K562 (cell line): Measurements from ENCODE around the gene NDUFA7. TPM values are rescaled to one million over a fixed set of nuclear protein-coding genes. Genes with fewer than 3 reads are reported as not detected.

Source experiments
- BCOR ChIP-seq: fragments of 450-650 bp; IDR thresholded peaks from 2 replicates; pipeline ENCODE4 v1.6.1; 2016
- CBX2 ChIP-seq: fragments of 200-600 bp; sonication (generic); IDR thresholded peaks from one replicate; pipeline ENCODE4 v1.6.1; 2012; ENCODE audit warnings: mild to moderate bottlenecking, low read length, inconsistent platforms; ENCODE audit not compliant: insufficient read depth, poor library complexity, severe bottlenecking
- CEBPG ChIP-seq, 3 experiments: fragments of 200-800 bp in 1 of 3; sonication (Bioruptor generic) in 1 of 3; sonication (generic) in 1 of 3; formaldehyde crosslinking in 1 of 3; IDR thresholded peaks in 2 of 3; conservative IDR thresholded peaks in 1 of 3; 2 replicates each; pipeline versions ENCODE4 v1.6.1 to v1.8.0; 2016 to 2022; ENCODE audit warnings: missing compliant biosample characterization in 2 of 3, missing genetic modification characterization in 2 of 3, mild to moderate bottlenecking in 1 of 3, missing genetic modification reagents in 1 of 3
- CHCHD3 ChIP-seq: fragments of 250-450 bp; sonication (Bioruptor Pico); IDR thresholded peaks from 2 replicates; pipeline ENCODE4 v2.1.2; 2022; ENCODE audit warnings: mild to moderate bottlenecking
- ELF2 ChIP-seq: fragments of 250-450 bp; sonication (Bioruptor Pico); IDR thresholded peaks from 2 replicates; pipeline ENCODE4 v1.5.0; 2021; ENCODE audit warnings: mild to moderate bottlenecking
- RBM25 ChIP-seq: fragments of 200-400 bp; formaldehyde crosslinking; IDR thresholded peaks from 2 replicates; pipeline ENCODE4 v1.6.1; 2018; ENCODE audit warnings: low read length, low read depth, moderate library complexity; ENCODE audit not compliant: severe bottlenecking
- RFX5 ChIP-seq: IDR thresholded peaks from 2 replicates; pipeline ENCODE4 v1.6.1; 2011; ENCODE audit warnings: low read depth, mild to moderate bottlenecking, improper control_type of control experiment, low read length
- YBX1 ChIP-seq: fragments of 450-650 bp; IDR thresholded peaks from 2 replicates; pipeline ENCODE4 v1.7.1; 2016; ENCODE audit warnings: mild to moderate bottlenecking
- ZNF232 ChIP-seq: sonication (generic); formaldehyde crosslinking; IDR thresholded peaks from 2 replicates; pipeline ENCODE4 v1.8.0; 2022; ENCODE audit warnings: mild to moderate bottlenecking, missing genetic modification reagents
- ZNF311 ChIP-seq: fragments of 250-450 bp; sonication (Bioruptor Pico); IDR thresholded peaks from 2 replicates; pipeline ENCODE4 v1.4.0; 2020; ENCODE audit warnings: mild to moderate bottlenecking, moderate library complexity
- polyA plus RNA-seq, 8 experiments: library from polyadenylated mRNA; depleted of rRNA in 4 of 8; stranded (reverse) in 5 of 8; unstranded in 3 of 8; fragments of >200 nt; fragmentation: Nextera tagmentation in 2 of 8; fragmentation: Illumina TruSeq in 1 of 8; extraction: Ambion mirVana in 2 of 8; extraction: Trizol in 1 of 8; gene quantifications; 2 replicates each; pipeline versions ENCODE4 v1.2.1 to v1.2.3, GENCODE V29; 2011 to 2014; ENCODE audit warnings: inconsistent platforms in 1 of 8, missing spikeins in 1 of 8
- total RNA-seq, 7 experiments: library from RNA; depleted of rRNA in 6 of 7; stranded (reverse); fragments of >200 nt in 6 of 7; fragmentation: Illumina TruSeq in 2 of 7; extraction: Trizol in 2 of 7; gene quantifications; 2 replicates each; pipeline versions ENCODE4 v1.2.1 to v1.2.3, GENCODE V29; 2011 to 2021; ENCODE audit warnings: low replicate concordance in 1 of 7
- TF ChIP-seq, protein P1 (sequence below): fragments of 450-650 bp; IDR thresholded peaks from 2 replicates; pipeline ENCODE4 v1.6.1; 2016; ENCODE audit warnings: low read depth
- TF ChIP-seq, protein P2 (sequence below): fragments of 150-350 bp; conservative IDR thresholded peaks from 2 replicates; pipeline ENCODE4 v1.6.1; 2014; ENCODE audit warnings: low read length
- TF ChIP-seq, protein P3 (sequence below): sonication (generic); formaldehyde crosslinking; IDR thresholded peaks from 2 replicates; pipeline ENCODE4 v1.8.1; 2022; ENCODE audit warnings: missing genetic modification reagents
- TF ChIP-seq, protein P4 (sequence below): fragments of 450-650 bp; formaldehyde crosslinking; IDR thresholded peaks from 2 replicates; pipeline ENCODE4 v1.4.0; 2020; ENCODE audit warnings: mild to moderate bottlenecking

The NDUFA7 gene
- total and polyA plus RNA-seq, 9 of the 15 experiments (the other 6 are each of a cell fraction or from before 2014, with no cell fraction given) = 70.8 to 348 (median 142) TPM

DNA sequence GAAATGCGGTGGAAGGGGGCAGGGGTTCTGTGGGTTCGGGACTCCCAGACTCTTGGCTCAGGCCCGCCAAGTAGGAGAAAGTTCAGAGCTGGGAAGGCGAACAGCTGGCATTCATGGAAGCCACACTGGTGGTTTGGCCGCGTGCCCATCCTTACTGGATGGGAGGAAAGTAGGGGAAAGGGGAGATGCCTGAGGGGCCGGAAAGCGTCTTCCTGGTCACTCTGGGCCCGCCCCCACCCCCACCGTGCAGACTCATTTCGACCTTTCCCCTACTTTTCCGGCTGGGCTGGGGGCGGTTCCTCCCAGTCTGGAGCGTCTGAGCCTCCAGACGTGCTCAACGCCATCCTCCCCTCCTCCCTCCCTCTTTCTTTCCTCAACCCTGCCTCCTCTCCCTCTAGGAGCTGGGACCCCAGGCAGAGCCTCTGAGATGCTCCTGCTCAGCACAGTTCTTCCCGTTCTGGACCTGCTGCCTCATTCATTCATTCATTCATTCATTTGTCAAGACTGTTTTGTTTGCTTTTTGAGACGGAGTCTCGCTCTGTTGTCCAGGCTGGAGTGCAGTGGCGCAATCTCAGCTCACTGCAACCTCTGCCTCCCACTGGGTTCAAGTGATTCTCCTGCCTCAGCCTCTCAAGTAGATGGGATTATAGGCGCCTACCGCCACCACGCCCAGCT lies 46.3 kb upstream of the NDUFA7 start (continued):
- TF ChIP-seq, protein P1, sequence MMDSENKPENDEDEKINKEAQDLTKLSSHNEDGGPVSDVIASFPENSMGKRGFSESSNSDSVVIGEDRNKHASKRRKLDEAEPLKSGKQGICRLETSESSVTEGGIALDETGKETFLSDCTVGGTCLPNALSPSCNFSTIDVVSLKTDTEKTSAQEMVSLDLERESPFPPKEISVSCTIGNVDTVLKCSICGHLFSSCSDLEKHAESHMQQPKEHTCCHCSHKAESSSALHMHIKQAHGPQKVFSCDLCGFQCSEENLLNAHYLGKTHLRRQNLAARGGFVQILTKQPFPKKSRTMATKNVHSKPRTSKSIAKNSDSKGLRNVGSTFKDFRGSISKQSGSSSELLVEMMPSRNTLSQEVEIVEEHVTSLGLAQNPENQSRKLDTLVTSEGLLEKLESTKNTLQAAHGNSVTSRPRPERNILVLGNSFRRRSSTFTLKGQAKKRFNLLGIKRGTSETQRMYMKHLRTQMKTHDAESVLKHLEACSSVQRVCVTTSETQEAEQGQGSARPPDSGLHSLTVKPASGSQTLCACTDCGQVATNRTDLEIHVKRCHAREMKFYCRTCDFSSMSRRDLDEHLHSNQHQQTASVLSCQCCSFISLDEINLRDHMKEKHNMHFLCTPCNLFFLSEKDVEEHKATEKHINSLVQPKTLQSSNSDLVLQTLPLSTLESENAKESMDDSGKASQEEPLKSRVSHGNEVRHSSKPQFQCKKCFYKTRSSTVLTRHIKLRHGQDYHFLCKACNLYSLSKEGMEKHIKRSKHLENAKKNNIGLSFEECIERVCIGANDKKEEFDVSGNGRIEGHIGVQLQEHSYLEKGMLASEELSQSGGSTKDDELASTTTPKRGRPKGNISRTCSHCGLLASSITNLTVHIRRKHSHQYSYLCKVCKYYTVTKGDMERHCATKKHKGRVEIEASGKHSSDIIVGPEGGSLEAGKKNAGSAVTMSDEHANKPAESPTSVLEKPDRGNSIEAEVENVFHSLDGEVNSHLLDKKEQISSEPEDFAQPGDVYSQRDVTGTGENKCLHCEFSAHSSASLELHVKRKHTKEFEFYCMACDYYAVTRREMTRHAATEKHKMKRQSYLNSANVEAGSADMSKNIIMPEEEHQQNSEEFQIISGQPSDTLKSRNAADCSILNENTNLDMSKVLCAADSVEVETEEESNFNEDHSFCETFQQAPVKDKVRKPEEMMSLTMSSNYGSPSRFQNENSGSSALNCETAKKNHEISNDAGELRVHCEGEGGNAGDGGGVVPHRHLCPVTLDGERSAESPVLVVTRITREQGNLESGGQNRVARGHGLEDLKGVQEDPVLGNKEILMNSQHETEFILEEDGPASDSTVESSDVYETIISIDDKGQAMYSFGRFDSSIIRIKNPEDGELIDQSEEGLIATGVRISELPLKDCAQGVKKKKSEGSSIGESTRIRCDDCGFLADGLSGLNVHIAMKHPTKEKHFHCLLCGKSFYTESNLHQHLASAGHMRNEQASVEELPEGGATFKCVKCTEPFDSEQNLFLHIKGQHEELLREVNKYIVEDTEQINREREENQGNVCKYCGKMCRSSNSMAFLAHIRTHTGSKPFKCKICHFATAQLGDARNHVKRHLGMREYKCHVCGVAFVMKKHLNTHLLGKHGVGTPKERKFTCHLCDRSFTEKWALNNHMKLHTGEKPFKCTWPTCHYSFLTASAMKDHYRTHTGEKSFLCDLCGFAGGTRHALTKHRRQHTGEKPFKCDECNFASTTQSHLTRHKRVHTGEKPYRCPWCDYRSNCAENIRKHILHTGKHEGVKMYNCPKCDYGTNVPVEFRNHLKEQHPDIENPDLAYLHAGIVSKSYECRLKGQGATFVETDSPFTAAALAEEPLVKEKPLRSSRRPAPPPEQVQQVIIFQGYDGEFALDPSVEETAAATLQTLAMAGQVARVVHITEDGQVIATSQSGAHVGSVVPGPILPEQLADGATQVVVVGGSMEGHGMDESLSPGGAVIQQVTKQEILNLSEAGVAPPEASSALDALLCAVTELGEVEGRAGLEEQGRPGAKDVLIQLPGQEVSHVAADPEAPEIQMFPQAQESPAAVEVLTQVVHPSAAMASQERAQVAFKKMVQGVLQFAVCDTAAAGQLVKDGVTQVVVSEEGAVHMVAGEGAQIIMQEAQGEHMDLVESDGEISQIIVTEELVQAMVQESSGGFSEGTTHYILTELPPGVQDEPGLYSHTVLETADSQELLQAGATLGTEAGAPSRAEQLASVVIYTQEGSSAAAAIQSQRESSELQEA = no peak
- TF ChIP-seq CBX2 = no peak
- TF ChIP-seq RBM25 = no peak
- TF ChIP-seq ZNF311 (CRISPR knock-in tag) = no peak
- TF ChIP-seq ELF2 = no peak
- no peak for TF ChIP-seq YBX1
- no peak for TF ChIP-seq CHCHD3 (CRISPR knock-in tag)
- TF ChIP-seq, protein P2, sequence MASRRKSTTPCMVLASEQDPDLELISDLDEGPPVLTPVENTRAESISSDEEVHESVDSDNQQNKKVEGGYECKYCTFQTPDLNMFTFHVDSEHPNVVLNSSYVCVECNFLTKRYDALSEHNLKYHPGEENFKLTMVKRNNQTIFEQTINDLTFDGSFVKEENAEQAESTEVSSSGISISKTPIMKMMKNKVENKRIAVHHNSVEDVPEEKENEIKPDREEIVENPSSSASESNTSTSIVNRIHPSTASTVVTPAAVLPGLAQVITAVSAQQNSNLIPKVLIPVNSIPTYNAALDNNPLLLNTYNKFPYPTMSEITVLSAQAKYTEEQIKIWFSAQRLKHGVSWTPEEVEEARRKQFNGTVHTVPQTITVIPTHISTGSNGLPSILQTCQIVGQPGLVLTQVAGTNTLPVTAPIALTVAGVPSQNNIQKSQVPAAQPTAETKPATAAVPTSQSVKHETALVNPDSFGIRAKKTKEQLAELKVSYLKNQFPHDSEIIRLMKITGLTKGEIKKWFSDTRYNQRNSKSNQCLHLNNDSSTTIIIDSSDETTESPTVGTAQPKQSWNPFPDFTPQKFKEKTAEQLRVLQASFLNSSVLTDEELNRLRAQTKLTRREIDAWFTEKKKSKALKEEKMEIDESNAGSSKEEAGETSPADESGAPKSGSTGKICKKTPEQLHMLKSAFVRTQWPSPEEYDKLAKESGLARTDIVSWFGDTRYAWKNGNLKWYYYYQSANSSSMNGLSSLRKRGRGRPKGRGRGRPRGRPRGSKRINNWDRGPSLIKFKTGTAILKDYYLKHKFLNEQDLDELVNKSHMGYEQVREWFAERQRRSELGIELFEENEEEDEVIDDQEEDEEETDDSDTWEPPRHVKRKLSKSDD = no peak
- TF ChIP-seq BCOR = peak; percentile 61; the same call in 1 of the 2 replicates
- TF ChIP-seq RFX5 = no peak
- TF ChIP-seq, protein P3, sequence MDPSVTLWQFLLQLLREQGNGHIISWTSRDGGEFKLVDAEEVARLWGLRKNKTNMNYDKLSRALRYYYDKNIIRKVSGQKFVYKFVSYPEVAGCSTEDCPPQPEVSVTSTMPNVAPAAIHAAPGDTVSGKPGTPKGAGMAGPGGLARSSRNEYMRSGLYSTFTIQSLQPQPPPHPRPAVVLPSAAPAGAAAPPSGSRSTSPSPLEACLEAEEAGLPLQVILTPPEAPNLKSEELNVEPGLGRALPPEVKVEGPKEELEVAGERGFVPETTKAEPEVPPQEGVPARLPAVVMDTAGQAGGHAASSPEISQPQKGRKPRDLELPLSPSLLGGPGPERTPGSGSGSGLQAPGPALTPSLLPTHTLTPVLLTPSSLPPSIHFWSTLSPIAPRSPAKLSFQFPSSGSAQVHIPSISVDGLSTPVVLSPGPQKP = no peak
- TF ChIP-seq, protein P4, sequence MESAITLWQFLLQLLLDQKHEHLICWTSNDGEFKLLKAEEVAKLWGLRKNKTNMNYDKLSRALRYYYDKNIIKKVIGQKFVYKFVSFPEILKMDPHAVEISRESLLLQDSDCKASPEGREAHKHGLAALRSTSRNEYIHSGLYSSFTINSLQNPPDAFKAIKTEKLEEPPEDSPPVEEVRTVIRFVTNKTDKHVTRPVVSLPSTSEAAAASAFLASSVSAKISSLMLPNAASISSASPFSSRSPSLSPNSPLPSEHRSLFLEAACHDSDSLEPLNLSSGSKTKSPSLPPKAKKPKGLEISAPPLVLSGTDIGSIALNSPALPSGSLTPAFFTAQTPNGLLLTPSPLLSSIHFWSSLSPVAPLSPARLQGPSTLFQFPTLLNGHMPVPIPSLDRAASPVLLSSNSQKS (CRISPR knock-in tag) = no peak
- no peak for TF ChIP-seq ZNF232 (CRISPR knock-in tag)
- TF ChIP-seq CEBPG (CRISPR knock-in tag; IDR thresholded peaks at IDR 0.05) = no peak
- peak in 1 of 2 experiments; percentile 60; a peak in 2 of 4 replicates for TF ChIP-seq CEBPG (tag; conservative IDR thresholded peaks at IDR 0.05 in 1 of 2, IDR thresholded peaks at IDR 0.05 in 1 of 2)
